ENCODE data around the gene MAPK14.

The MAPK14 gene

DNA sequence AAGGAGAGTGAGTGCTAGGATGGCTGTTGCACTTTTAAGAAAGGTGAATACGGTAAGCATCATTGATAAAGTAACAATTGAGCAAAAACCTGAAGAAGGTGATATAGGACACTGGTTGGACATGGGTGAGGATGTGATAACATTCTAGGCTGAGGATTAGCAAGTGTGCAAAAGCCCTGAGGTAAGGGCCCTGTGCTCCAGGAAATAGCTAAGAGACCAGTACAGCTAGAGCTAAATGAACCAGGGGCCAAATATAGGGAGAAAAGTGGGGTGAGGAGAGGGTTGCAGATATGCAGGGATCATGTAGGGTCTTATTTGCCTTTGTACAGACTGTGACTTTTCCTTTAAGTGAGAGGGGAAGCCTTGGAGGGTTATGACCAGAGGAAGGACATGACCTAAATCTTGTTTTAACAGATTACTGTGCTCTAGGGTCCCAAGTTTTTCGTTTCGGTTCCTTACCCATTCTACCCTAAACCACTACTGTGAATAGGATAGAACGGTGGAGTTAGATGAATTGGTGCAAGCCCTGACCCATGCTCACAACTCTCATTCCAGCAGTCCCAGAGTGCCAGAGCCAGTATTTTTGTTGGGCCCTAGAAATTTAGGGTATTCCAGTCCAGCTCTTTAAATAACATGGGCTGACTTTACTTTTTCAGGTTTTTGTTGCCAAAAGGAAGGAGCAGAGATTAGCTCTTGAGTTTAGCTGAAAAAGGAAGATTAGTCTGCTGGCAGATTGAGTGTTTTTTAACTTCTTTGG, 10.7 kb downstream of the MAPK14 start:
- DNase-seq, result no peak

GRCh38 chr6:36039112-36039511, 11.5 kb downstream of the MAPK14 start:
- no peak for DNase-seq

- DNase-seq, result no peak
Measured at GRCh38 chr6:36040958-36041357, 13.3 kb downstream of the MAPK14 start.

- no peak for DNase-seq
Measured at GRCh38 chr6:36042618-36043260, 15.1 kb downstream of the MAPK14 start.

DNA sequence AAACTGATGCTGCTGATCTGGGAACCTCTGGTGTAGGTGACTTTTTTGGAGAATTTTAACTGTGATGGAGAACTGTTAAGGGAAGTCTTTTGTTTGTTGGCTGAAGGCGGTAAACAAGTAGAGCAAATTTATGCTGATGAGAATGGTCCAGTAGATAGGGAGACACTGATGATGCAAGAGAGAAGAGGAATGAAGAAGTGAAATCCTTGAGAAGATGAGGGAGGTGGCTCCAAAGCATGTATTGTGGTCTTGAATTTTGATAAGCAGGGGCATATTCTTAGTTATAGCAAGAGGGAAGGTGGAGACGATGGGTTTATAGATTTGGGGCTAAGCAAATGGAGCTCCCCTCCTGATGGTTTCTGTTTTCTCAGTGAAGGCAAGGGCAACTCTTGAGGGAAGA, 22.0 kb downstream of the MAPK14 start:
- DNase-seq, result no peak

- no peak for DNase-seq
Measured at GRCh38 chr6:36050305-36050704, 22.7 kb downstream of the MAPK14 start.

- DNase-seq, result no peak
Measured at GRCh38 chr6:36050947-36051710, 23.5 kb downstream of the MAPK14 start.

DNA sequence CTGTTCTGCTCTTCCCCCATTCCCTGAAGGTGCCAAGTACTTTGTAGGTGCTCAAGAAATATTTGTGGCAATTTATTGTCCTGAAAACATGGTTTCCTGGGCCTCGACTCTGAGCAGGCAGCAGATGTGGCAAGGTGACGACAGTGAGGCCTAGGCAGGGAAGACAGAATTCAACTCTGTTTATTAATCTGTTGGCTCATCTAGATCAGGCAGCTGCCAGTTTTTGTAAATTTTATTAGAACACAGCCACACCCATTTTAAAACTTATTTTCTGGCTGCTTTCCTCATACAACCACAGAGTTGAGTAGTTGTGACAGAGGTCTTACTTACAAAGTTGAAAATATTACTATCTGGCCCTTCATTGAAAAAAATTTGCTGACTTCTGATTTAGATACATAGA, 24.5 kb downstream of the MAPK14 start:
- DNase-seq, result no peak

- DNase-seq, result no peak
Measured at GRCh38 chr6:36053878-36054277, 26.3 kb downstream of the MAPK14 start.

- no peak for DNase-seq
Measured at GRCh38 chr6:36054415-36054814, 26.8 kb downstream of the MAPK14 start.

DNA sequence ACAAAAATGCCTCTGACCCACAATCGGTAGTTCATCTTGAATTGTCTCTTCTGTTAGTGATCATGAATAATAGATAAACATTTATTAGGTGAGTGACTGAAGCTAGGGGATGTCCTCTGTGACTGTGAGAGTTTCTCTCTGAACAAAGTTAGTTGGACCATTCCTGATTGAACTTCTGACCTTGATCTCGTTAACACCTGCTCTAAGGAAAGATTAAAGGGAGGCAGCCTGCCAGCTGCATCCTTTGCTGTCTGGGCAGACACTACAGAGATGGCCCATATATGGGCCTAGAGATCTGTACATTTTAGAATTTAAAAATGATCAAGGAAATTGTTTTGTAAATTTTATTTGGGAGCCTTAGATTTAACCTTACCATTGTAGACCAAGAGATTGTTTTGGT, 27.3 kb downstream of the MAPK14 start:
- no peak for DNase-seq

DNA sequence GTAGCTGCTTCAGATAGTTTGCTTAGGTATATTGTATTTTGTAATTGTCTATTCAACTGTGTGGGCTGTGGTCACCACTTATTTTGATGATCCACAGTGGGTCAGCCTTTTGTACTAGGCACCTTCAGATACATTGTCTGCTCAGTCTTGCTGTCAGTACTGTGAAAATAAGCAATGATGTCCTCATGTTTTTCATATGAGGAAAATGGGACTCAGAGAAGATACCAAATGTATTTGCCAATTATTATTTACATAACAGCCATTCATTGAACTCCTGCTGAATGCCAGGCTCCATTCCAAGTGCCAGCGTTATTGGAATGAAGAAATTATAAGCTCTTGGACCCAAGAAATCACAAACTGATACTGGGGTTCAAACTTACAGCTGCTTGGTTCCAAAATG, 28.6 kb downstream of the MAPK14 start:
- DNase-seq, result no peak

DNA sequence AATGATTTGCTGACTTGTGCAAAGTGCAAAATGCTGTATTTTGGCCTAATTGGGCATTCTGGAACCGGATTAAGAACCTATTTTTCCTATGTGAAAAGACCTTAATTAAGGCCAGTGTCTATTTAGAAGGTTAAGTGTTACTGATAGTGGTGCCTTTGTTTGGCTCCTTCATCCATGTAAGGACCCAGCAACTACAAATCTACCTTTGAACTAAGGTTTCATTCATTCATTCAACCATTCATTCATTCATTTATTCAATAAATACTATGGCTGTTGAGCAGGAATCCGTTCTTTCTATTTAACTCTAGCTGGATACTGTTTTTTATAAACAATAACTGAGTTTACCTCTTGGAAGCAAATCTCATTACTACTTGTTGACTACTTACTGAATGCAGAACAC, 33.6 kb downstream of the MAPK14 start:
- DNase-seq, result no peak

GRCh38 chr6:36062247-36062646, 34.6 kb downstream of the MAPK14 start:
- no peak for DNase-seq

GRCh38 chr6:36063318-36064060, 35.9 kb downstream of the MAPK14 start:
- no peak for DNase-seq

DNA sequence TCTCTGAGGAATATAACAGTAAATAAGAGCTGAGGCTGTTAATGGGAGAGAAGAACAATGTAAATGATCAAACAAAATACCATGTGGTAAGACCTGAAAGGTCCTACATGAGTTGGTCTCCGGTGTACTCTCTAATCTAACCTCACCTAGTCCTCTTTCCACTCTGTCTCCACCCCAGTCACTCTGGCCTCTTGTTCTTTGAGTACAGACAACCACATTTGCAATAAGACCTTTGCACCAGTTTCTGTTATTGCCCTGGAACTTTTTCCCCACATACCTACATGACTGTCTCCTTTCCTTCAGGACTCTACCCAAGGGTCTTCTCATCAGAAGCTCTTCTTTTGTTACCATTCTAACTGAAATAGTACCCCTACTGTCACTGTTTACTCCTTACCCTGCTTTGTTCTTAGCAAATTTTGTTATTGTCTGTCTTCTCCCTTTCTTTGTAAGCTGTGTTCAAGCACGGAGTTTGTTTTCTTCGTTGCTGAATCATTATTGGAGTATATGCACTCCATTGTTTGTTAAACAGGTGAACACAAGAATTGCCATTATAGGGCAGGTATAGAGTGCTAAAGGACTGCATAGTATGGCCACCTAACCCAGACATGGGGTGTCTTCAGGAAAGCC, 37.3 kb downstream of the MAPK14 start:
- DNase-seq, result no peak

GRCh38 chr6:36065916-36066315, 38.3 kb downstream of the MAPK14 start:
- DNase-seq, result no peak

- DNase-seq, result no peak
Measured at GRCh38 chr6:36066817-36067216, 39.2 kb downstream of the MAPK14 start.

DNA sequence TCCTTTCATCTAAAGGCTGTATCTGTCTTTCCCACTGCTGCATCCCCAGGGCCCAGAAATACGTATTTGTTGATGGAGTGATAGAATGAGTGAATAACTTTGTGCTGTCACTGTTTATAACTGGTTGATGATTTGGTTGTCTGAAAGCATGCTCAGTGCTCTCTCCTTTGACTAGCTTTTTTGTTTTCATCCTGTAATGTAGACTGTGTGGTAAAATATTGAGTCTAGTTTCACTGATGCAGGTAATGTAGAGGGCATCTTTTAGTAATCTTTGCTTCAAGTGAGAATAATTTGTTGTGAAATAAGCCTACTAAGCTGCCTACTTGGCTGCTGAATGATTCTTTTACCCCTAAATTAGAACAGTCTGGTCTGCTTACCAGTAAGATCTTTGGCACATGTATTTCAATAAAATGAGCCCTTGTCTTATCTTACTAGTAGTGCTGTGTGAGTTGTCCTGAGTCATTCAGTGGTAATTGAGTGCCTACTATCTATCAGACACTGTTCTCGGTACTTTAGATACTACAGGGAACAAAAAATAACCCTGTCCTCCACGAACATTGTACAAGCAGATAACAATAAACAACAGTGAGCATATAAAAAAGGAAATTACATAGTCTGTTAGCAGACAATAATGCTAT, 39.9 kb downstream of the MAPK14 start:
- DNase-seq, result no peak

GRCh38 chr6:36068012-36068392, 40.4 kb downstream of the MAPK14 start:
- no peak for DNase-seq

DNA sequence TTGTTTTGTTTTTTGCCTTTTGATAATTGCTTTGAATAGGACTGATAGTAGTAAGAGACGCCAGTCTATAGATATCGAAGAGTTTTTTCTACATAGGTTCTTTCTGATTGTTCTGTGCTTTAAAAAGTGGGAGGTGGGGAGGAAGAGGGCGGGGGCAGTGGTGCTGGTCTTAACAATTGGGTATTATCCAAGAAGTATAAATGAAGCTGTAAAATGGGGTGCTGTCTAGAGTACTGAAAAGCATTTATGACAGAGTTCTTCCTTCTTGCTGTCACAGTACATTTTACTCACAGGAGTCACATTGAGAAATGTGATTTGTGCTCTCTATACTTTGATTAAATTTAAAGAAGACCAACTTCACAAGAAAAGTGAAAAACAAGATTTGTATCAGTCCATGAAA, 41.0 kb downstream of the MAPK14 start:
- no peak for DNase-seq

DNA sequence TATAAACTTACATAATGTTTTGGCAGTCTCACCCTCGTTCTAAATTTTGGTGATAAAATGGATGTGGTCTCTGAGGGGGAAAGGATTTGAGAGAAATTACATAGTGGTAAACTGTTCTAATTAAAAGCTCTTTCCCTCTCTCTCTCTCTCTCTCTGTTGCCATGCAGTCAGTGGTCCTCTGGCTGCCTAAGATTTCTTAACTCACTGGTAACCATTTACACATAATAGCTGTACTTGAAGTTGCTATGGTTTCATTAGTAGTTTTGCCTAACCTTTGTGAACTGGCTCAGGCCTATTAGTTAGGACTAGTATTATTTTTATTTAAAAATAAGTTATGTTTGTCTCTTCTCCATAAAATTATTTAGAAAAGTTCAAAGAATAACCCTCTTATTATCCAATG, 42.0 kb downstream of the MAPK14 start:
- no peak for DNase-seq

Measured in Kasumi-1 (cell line).